ENCODE data around the gene DAD1.
"Not testable (repeated sequence)": the region's sequence is repeated elsewhere in the genome, so short reads cannot be mapped to it uniquely, and the experiment has no call there.

Gene DAD1

GRCh38 chr14:22589096-22589839, at the start of gene DAD1:
Gene DAD1 (minus strand): TSS chr14:22589224. CDS start chr14:22589157, 67 bp downstream.
- in situ Hi-C loops (cut with HindIII; ENCODE audit: low sequenced_read_pairs): no loop called here
- peak; percentile 99 for DNase-seq (ENCODE audit: low read depth, low spot score)
- no peak for TF ChIP-seq CTCF (IDR thresholded peaks at IDR 0.05; ENCODE audit: low read depth, low read length)
- peak within 1 kb of the TSS; percentile 77 for H3K4me3 ChIP-seq (ENCODE audit: low read depth, low read length)

DNA sequence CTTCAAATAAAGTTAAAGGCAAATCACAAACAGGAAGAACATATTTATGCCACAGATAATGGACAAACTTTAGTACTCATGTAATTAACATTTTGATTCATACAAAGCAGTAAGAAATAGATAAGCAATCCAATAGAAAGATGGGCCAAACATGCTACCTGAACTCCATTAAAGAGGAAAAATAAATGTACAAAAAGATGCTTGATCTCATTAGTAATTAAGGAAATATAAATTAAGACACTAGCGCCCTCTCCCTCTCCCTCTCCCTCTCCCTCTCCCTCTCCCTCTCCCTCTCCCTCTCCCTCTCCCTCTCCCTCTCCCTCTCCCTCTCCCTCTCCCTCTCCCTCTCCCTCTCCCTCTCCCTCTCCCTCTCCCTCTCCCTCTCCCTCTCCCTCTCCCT, 47.0 kb upstream of the DAD1 start:
- H3K4me3 ChIP-seq (ENCODE audit: low read depth, low read length); DNase-seq (ENCODE audit: low read depth, low spot score); in situ Hi-C loops (cut with HindIII; ENCODE audit: low sequenced_read_pairs): not testable (repeated sequence)

DNA sequence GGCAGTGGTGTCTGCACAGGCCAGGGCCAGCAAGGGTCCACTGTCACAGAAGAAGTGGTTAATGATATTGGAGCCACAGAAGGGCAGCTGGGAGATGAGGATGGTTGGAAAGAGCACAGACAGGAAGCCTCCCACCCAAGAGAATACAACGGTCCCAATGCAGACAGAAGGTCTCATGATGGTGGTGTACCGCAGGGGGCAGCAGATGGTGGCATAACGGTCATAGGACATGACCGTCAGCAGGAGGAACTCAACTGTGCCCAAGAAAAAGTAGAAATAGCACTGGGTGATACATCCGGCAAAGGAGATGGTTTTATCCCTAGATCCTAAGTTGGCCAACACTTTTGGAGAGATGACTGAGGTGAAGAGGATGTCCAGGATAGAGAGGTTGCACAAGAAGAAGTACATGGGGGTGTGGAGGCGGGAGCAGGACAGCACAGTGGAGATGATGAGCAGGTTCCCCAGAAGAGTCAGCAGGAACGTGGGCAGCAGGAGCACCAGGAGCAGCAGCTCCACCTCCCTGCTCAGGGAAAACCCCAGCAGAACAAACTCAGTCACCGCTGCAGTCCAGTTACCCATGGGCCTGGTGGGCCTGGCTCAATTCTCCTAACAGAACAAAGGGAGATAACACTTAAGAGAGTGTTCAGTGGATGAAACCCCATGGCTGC, 45.3 kb upstream of the DAD1 start:
- TF ChIP-seq CTCF (IDR thresholded peaks at IDR 0.05; ENCODE audit: low read depth, low read length): no peak
- no peak for DNase-seq (ENCODE audit: low read depth, low spot score)
- no peak overlapping the region for H3K4me3 ChIP-seq (ENCODE audit: low read depth, low read length)
- in situ Hi-C loops (cut with HindIII; ENCODE audit: low sequenced_read_pairs): no loop called here

DNA sequence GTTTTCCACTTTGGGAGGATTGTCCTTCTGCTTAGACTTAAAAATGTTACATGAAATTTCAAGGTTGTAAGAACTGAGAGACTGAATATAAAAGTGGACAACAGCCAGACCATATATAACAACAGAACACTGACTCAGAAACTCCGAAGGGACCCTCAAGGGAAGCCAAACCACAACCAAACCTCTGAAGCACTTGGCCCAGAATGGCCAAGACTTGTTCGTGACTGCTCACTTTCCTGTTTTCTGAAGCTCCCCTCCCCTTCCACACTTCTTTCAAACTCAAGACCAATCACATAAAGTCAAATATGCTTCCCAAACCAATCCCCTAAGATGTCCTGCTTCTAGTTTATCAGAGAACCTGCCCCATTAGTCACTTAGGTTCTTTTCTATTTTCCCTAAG, 41.5 kb upstream of the DAD1 start:
- in situ Hi-C loops (cut with HindIII; ENCODE audit: low sequenced_read_pairs): no loop called here
- no peak overlapping the region for H3K4me3 ChIP-seq (ENCODE audit: low read depth, low read length)
- no peak for TF ChIP-seq CTCF (IDR thresholded peaks at IDR 0.05; ENCODE audit: low read depth, low read length)
- peak; percentile 95 for DNase-seq (ENCODE audit: low read depth, low spot score)

GRCh38 chr14:22630066-22630465, 41.0 kb upstream of the DAD1 start:
- DNase-seq (ENCODE audit: low read depth, low spot score): peak; percentile 22
- no peak for TF ChIP-seq CTCF (IDR thresholded peaks at IDR 0.05; ENCODE audit: low read depth, low read length)
- H3K4me3 ChIP-seq (ENCODE audit: low read depth, low read length): no peak overlapping the region
- in situ Hi-C loops (cut with HindIII; ENCODE audit: low sequenced_read_pairs): no loop called here

- in situ Hi-C loops (cut with HindIII; ENCODE audit: low sequenced_read_pairs): no loop called here
- H3K4me3 ChIP-seq (ENCODE audit: low read depth, low read length): no peak overlapping the region
- DNase-seq (ENCODE audit: low read depth, low spot score): no peak
- TF ChIP-seq CTCF (IDR thresholded peaks at IDR 0.05; ENCODE audit: low read depth, low read length): no peak
Measured at GRCh38 chr14:22629361-22629760, 40.3 kb upstream of the DAD1 start.
